PFSK-1 (cell line): ENCODE results near the gene TNFRSF1B.

Source experiments
- POLR2AphosphoS5 ChIP-seq: IDR thresholded peaks from 2 replicates; pipeline ENCODE4 v1.6.1; 2012; ENCODE audit warnings: low read depth, mild to moderate bottlenecking, control low read depth, low read length, moderate library complexity
- TAF1 ChIP-seq: IDR thresholded peaks from 2 replicates; pipeline ENCODE4 v1.6.1; 2012; ENCODE audit warnings: low read length, control low read depth, borderline replicate concordance; ENCODE audit not compliant: insufficient read depth

DNA sequence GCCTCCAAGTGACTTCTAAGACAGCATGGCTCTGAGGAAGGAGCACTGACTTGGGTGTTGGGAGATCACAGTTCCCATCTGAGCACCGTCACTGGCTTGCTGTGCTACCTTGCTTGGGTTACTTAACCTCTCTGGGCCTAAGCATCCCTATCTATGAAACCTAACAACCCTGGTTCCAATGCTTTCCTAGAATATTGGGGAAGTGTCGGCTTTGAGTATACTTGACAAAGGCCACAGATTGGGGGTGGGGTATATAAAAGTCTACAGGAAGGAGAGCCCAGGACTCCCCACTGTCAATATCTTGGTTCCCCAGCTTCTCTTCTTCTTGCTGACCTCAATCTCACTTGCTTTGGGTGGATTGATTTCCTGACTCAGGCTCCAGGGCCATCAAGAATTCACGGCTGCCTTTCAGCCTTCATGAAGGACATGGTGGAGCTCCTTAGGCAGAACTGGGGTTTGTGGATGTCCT lies 6.3 kb downstream of the TNFRSF1B start:
- TF ChIP-seq TAF1 (no peak), POLR2AphosphoS5 (no peak)
